HG03521 (cell line): ENCODE data around the gene EMC8.
"Not testable (repeated sequence)": the region's sequence is repeated elsewhere in the genome, so short reads cannot be mapped to it uniquely, and the experiment has no call there.

Experiments used
- ATAC-seq: cut with Tn5 transposase; IDR thresholded peaks from one replicate; pipeline ENCODE4 v1.9.1; 2021; ENCODE audit warnings: mild to moderate bottlenecking, moderate library complexity; ENCODE audit not compliant: unreplicated experiment

The EMC8 gene

DNA sequence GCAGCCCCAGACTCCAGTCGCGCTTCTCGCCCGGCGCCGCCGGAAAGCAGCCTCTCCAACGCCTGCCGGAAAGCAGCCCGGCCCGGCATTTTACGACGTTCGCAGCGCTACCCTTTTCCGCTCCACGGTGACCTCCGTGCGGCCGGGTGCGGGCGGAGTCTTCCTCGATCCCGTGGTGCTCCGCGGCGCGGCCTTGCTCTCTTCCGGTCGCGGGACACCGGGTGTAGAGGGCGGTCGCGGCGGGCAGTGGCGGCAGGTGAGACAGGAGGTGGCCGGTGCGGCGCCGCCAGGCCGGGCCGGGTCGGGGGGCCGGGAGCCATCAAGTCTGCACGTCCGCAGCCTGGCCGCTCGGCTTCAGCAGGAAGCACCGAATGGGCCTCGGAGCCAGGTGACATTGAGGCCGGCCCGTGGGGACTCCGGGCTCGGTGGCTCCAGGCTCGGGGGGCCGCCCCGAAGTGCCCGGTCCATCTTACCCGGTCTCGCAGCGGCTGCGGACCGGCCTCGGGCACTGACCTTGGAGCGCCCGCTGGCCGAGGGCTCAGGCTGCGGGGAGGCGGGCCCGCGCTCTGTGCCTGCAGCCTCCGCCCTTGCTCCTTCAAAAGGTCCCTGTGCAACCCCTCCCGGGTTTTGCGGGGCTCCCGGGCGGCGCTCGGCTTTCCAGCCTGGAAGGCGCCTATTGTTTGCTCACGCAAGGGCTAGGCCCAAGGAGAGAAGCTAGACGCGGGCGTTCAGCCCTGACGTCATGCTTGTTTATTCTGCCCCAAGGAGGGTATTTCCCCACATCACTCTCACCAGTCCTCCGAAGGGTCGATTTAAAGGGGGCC lies at the start of gene EMC8, which contains the start of gene COX4I1:
Gene EMC8 (minus strand): TSS at position 48 of the 824 bp plus-strand sequence. CDS start 249 bp downstream, outside the sequence.
Gene COX4I1 (plus strand): TSS at position 199 of the 824 bp plus-strand sequence. CDS start 1,511 bp downstream, outside the sequence.
- peak; percentile 79 for ATAC-seq

DNA sequence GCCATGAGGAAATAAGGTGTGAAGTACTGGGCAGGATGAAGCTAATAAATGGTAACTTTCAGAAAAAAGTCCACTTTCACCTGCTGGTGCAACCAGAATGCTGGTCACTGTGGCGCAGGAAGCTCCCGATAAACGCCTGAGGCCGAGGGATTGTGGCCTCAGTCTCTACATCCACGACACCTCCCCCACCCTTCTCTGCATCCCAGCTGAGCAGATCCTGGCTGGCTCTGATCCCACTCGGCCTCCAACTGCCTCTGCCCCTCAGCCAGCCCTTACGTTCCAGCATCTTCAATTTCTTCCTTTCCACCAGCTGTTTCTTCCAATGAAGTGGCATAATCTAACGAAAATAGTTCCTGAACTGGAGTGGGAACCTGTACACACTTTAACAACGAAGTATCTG lies 49.6 kb upstream of the EMC8 start:
- ATAC-seq = no peak

DNA sequence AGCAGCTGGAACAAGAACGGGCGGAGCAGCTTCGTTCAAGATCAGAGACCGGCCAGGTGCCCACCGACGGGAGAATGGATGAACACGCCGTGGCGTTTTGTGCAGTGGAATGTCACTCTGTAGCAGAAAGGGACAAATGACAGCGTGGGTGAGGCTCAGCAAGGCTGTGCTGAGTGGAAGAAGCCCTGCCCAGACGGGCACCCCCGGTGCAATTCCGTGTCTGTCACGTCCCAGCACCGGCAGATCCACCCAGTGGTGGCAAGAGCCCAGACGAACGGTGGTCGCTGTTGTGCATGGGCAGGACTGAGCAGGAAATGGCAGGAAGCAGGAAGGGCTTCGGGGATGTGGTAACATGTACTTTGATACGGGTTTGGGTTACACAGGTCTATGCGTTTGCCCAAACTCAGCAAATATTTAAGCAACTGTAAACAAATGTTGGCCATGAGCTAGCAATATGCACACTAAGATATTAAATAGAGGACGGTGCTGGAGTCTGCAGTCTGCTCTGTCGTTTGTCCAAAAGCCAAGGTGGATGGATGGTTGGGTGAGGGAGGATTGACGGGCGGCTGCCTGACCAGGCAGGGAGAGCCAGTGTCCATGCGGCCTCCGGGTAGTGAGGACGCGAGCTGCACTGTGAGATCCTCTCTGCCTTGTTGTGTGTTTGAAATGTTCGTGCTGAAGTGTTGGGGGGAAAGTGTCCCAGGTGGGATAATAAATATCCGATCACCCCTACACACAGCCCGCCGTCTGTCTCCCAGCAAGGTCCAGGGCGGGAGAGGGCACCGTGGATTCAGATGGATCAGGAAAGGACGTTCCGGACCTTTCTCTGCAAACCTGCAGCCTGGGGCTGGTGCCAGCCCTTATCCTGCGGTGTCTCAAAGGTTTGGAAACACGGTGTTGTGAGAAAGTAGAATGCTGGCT lies 48.6 kb upstream of the EMC8 start:
- no peak for ATAC-seq

DNA sequence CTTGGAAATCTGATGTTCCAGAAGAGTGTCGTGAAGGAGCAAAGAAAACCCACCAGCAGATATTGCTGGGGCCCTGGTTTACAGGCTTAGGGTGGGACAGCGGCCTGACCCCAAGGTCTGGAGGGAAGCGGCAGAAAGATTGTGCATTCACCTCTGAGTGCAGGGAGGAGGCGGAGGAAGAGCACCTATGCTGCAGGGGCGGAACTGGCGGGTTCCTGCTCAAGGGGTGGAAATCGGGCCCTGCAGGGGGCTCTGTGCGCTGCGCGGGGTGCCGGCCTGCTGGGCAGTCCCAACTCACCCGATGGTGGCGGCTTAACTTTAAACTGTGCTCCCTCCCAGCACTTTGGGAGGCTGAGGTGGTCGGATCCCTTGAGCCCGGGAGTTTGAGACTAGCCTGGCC lies 47.7 kb upstream of the EMC8 start:
- no peak for ATAC-seq

DNA sequence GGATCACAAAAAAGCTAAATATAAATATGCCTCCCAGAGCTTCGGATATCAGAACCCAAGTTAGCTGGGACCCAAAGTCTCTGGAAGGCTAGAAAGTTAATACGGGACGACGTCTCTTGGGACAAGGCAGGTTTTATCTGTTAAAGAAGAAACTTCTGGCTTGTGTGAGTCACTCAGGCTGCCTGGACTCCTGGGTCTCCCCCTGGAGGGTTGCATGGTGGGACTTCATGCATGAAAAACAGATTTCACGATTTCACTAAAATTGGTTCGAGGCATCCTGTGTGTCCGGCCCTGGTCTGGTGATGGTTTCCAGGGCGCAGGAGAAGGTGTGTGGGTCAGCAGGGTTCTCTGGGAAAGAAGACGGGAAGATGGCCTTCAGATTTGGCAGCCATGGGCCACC lies 47.1 kb upstream of the EMC8 start:
- no peak for ATAC-seq

DNA sequence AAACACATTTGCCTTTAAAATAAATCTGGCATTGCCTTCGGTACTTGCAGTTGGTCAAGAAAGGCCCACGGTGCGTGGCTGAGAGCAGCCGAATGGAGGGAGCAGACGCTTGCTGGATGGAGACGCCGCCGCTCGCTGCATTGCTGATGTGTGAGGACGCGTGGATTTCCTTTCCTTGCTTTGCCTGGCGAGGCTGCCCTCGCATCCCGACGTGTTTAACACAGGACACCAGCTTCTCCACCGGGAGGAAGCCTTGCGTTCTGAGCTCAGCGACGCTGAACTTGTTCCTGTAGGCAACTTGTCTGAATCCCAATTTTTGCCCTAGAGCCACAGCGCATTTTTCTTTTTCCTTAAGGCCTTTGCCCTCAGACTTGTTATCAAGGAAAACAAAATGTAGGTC lies 45.9 kb upstream of the EMC8 start:
- no peak for ATAC-seq

DNA sequence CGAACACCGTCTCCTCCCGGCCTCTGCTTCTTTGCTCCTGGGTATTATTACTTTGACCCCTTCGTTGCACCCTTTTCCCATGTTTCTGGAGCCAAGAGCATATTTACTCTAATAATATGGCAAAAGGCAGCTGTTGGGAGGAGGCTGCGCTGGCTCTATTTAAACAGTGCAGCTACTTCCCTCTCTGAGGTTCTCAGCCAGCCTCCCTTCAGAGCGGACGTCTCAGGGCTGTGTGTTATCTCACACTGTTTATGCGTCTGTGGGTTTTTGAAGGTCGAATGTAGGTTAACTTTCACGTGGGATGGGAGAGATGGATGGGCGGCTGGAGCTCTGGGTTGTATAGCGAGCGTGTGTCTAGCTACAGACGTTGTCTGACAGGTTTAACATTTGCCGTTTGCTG lies 45.4 kb upstream of the EMC8 start:
- no peak for ATAC-seq

DNA sequence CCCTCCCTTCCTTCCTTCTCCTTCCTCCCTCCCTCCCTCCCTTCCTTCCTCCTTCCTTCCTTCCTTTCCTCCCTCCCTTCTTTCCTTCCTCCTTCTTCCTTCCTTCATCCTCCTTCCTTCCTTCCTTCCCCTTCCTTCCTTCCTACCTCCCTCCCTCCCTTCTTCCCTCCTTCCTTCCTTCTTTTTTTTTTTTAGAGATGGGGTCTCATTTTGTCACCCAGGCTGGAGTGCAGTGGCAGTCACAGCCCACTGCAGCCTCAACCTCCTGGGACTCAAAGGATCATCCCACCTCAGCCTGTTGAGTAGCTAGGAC lies 44.8 kb upstream of the EMC8 start:
- no peak for ATAC-seq

DNA sequence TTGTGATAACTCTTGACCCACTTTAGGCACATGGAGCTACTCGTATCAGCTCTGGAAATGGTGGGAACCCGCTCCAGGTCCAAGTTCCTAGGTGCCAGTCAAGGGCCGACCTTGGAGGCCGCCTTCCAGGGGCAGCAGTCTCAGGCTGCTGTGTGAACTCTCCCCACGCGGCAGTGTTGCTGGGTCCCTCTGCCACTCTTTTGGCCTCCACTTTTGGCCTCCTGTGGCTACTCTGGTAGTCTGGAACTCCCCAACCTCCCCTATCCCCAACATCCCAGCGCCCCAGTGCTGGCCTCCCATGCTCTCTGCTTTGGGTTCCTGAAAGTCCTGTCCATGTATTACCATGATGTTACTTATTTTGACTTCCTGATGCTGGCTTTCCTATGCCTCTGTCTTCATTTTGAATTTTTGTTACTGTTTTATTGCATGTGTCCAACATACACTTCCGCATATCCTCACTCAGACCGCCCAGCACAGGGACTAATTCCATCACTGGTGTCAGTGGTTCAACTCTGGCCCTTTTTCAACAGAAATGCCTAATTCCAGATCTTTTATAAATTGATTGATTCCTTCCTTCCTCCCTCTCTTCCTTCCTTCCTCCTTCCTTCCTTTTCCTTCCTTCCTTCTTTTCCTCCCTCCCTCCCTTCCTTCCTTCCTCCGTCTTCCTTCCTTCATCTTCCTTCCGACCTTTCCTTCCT lies 44.3 kb upstream of the EMC8 start:
- ATAC-seq = no peak

DNA sequence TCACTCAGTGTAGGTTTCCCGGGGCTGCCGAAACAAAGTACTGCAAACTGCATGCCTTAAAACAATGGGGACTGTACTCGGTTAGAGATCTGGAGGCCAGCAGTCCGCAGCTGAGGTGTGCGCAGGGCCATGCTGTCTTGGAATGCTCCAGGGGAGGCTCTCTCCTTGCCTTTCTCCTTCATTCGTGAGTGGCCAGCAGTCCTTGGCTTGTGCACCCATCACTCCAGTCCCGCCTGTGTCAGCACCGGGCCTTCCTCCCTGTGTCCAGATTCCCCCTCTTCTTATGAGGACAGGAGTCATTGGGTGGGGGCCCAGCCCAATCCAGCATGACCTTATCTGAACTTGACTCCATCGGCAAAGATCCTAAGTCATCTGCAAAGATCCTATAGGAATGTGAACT lies 43.5 kb upstream of the EMC8 start:
- ATAC-seq = no peak

DNA sequence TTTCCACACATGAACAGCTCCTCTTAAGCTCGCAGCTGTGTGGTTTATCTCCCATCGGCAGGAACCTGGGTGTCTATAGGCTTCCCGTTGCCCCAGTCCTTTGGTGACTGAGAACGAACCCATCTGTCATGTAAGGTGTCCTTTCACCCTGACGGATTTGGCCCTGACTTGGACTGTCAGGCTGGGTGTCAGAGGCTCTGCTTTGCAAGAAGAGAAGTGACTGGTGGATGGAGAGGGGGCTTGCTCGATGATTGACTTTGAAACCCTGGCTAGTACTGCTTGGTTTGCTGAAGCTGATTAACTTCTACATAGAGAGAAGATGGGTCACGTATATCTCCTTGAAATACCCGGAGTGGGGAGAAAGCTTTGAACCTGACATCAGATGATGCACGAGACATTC lies 43.1 kb upstream of the EMC8 start:
- ATAC-seq = no peak

DNA sequence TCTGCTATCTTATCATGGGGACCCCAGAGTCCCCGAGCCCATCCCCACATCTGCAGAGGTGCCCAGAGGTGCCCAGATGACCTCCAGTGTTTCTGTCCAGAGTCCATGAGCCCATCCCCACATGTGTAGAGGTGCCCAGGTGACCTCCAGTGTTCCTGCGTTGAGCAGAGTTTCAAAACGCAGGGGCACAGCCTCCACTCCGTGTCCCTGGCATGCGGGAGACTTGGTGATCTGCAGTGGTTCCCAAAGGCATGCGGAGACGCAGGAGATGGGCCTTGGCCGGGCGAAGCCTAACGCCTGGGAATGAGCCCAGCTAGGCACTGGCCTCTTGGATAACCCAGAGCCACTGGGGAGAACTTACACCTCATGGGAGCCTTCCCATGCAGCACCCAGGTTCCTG lies 41.5 kb upstream of the EMC8 start:
- no peak for ATAC-seq

DNA sequence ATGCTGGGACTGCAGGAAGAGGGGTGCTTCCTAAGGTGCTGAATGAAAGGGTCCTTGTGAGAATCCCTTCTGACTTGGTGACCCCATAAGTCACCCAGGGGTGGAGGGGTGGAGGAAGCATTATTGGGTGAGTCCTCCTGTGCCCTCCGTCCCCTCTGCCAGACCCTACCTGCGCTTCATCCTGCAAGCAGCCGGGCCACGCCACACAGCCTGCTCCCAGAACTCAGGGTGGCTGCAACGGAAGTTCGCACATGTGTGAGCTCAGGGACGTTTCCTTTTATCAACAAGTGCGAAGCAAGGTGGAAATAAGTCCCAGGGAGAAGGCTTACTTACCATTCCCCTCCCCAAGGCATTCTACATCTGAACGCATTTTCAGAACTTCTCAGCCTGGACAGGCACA lies 41.1 kb upstream of the EMC8 start:
- no peak for ATAC-seq

DNA sequence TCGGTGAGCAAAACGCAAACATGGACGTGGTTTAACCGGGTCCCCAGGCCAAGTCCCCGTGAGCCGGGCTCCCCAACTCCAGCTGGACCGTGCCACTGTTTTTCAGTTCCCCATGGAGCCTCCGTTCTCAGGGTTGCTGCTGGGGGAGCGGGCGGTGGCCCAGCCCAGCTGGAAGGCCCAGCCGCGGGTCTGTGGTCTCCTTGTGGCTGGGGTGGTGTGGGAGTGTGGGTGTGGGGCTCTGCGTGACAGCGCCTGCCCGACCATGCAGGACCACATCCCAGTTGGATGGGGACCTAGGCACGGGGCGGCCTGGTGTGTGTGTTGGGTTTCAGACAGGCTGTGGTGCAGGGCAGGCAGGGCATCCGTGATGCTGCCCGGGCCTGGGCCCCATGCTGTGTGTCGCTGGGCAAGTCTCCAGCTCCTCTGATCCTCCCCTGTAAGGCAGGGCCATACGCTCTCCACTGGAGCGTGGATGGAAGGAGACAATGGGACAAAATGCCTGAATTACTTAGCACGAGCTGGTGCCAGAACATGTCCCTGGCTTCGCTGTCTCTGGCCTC lies 40.4 kb upstream of the EMC8 start:
- ATAC-seq = no peak

DNA sequence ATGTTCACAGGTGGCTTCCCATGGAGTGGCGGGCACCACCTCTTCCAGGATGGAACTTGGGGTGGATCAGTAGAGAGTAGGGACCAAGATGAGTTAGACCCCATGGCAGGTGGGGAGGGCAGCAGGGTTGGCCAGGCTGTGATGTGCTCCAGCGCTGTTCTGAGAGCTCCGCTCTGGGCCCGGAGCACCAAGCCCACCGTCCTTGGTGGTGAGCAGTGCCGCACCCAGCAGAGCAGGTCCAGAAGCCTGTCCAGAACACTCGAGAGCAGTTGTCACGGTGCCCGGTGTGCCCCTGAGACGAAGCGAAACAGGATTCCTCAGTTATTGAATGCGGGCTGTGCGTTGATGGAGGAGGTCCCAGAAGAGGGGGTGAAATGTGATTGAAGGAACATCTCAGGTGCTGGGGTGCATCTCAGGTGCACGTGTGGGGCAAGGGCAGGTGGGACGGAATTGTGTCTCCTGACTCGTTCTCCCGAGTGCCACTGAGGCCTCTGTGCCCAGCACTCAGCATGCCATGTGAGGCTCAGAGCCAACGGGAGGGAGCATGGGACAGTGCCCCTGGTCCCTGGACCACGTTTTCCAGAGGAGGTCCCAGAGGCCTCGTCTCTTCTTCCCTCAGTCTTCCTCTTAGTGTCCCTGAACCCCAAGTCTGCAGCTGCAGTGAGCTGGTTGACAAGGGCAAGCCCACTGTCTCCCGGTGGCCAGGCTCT lies 39.7 kb upstream of the EMC8 start:
- no peak for ATAC-seq

DNA sequence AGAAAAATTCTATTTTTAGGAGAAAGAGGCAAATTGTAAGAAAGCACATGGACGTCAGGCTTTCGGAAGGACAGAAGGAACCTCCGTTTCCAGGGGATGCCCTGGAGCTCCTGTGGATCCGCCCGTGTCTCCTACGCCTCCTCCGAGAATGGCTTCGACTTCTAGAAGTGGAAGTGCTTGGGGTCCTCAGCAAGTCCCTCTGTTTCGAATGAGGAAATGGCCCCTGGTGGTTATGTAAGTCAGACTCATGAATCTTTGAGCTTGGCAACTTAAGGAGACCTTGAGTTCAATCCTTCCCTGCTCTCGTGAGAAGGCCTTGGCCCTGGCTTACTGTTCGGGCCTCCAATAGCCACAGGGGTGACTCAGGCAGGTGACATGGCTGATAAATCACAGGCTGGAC lies 39.0 kb upstream of the EMC8 start:
- ATAC-seq = no peak

DNA sequence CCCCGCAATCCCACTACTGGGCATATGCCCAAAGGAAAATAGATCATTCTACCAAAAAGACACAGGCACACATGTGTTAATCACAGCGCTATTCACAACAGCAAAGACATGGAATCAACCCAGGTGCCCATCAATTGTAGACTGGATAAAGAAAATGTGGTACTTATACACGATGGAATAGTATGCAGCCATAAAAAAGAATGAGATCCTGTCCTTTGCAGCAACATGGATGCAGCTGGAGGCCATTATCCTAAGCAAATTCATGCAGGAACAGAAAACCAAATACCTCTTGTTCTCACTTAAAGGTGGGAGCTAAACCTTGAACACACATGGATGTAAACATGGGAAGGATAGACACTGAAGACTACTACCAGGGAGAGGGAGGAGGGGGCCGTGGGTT lies 38.3 kb upstream of the EMC8 start:
- not testable (repeated sequence) for ATAC-seq

DNA sequence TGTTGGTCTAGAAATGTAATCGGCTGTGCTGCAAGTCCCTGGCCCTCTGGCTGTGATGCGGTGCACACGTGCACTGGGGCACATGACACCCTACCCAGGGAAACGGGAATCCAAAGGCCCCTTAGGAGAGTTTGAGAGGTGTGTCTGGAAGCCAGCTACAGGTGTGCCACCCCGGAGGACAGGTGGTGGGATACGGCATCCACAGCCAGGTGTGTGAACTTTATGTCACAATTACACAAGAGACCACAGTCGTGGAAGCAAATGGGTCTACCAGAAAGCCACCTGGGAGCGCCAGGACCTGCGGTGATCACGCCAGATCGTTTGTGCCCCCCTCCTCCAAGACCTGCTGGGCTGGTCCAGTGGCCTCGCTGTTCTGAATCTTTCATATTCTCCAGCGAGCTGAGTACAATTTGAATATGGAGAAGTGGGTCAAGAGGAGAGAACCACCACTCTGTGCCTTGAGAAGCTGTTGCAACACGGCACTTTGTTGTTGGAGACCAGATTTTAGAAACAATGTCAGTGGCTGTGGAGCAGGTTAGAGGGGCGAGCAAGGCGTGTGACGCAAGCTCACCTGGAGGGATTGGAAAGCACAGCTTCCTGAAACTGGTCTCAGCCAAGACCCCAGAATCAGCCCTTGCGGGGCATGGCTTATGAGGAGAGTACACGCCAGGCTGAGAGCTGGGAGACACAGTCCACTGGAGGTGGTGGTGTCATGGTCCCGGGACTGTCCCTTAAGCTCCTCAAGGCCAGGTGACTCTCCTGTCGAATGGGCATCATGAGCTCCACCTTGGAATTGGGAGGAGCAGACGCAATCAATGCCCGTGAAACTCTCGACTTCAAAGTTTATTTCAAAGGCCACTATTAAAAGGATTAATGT lies 37.6 kb upstream of the EMC8 start:
- no peak for ATAC-seq

DNA sequence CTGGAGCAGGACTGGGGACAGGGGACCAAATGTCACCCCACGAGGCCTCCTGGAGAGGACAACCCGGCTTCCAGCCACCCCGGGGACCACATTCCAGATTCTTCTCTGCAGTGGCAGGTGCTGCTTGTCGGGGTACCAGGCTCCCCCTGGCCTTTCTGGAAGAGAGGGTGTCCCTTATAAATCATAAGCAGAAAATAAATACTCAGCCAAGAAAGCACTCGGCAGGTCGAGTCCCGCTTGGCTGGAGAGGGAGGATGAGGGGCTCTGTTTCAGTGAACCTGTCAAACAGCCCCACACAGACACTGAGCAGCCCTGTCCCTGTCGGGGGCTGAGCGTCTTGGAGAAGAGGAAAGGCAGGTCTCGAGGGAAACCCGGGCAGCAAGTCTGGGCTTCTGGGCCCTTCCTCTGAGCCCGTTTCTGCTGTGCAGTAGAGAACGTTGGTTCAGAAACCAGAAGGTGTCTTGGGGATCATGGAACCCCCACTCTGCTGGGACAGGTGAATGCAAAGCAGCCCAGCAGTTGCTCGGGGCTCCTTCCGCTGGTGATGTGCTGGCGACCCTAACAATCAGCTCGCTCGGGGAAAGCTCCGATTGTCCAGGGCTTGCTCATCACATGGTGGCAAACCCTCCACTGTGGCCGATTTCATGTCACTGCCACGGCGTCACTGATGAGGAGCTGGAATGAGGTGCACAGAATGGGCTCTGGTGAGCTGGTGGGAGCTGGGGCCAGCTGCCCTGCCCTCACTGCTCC lies 36.8 kb upstream of the EMC8 start:
- ATAC-seq = no peak
